ENCODE data around the gene TPRN. TPM values are rescaled to one million over a fixed set of nuclear protein-coding genes. Genes with fewer than 3 reads are reported as not detected.
A peak's percentile ranks its signal among the peaks of the same experiment; 100 is the strongest.

TPRN gene
- total RNA-seq, 1 donor from 2014 or later: 2.8 TPM

DNA sequence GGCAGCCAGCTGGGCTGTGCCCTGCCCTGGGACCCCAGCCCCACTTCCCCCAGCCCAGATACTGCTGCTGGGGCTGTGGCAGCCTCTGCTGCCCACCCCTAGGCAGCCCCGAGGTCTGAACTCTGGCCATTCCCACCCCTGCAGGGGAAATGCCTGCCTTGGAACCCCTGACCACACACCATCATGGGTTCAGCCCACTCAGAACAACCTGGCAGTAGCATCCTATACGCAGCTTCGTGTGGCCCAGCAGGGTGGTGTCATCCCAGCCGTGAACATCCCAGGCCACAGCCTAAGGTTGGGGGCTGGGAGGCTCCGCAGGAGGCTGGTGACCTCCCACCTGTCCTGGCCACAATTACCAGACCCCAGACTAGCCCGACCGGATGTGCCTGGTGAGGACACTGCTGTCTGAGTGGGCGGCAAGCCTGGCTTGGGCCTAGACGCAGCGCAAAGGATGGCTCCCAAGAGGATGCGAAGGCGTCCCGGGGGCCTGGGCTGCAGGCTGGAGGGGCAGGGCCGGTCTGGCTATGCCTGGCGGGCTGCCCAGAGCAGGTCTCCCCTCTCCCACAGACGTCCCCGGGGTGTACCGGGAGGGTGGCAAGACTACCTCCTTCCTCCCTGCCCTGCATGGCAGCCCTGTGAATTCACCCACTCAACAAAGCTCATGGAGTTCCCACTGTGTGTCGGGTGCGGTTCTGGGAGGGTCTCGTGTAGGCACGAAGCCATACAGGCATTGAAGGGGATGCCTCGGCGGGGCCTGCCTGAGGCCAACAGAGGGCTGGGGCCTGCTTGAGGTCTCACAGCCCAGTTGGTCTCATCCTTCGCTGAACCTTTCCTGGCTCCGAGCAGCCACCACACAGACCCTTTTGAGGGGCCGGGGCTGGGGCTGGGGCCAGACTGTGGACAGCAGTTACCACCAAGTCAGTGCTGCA, 28.7 kb upstream of the TPRN start:
- H3K4me1 ChIP-seq: peaks cover 0 to under 1% of the 10 kb centered on the region in 2 donors
- no peaks in the 10 kb centered on the region for H3K9me3 ChIP-seq
- intact Hi-C loops (cut with DNase I): loop anchor here (10.0 kb wide), 1 partner anchor 434 kb away; the partner anchor contains the start of genes CCDC183 and TMEM141
- no peak overlapping the region for H3K4me3 ChIP-seq
- H3K36me3 ChIP-seq: no peaks in the 10 kb centered on the region
- TF ChIP-seq, protein P1, sequence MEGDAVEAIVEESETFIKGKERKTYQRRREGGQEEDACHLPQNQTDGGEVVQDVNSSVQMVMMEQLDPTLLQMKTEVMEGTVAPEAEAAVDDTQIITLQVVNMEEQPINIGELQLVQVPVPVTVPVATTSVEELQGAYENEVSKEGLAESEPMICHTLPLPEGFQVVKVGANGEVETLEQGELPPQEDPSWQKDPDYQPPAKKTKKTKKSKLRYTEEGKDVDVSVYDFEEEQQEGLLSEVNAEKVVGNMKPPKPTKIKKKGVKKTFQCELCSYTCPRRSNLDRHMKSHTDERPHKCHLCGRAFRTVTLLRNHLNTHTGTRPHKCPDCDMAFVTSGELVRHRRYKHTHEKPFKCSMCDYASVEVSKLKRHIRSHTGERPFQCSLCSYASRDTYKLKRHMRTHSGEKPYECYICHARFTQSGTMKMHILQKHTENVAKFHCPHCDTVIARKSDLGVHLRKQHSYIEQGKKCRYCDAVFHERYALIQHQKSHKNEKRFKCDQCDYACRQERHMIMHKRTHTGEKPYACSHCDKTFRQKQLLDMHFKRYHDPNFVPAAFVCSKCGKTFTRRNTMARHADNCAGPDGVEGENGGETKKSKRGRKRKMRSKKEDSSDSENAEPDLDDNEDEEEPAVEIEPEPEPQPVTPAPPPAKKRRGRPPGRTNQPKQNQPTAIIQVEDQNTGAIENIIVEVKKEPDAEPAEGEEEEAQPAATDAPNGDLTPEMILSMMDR (IDR thresholded peaks at IDR 0.05): no peak
- no peak overlapping the region for H3K27ac ChIP-seq
- DNase-seq (ENCODE audit: low spot score in 2 of 2): no peak
- no peaks in the 10 kb centered on the region for H3K27me3 ChIP-seq

DNA sequence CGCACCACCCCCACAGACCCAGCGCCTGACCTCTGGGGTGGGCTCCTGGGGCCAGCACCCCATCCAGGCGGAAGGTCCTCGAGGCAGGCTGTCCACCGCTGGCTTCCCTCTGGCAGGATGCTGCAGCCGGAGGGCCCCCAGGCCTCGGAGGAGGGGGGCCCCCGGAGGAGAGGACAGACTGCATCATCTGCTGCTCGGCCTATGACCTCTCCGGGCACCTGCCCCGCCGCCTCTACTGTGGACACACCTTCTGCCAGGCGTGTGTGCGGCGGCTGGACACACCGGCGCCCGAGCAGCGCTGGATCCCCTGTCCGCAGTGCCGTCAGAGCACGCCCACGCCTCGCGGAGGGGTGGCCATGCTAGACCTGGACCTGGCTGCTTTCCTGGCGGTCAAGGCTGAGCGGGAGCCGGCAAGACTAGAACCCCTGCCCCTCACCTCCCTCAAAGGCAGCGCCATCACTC, 28.0 kb upstream of the TPRN start:
- TF ChIP-seq, protein P1 (IDR thresholded peaks at IDR 0.05): no peak
- Histone ChIP-seq H3K36me3 (no peaks in the 10 kb centered on the region), H3K27me3 (no peaks in the 10 kb centered on the region), H3K9me3 (no peaks in the 10 kb centered on the region), H3K4me1 (peaks cover 0 to 5% of the 10 kb centered on the region in 2 donors), H3K4me3 (no peak overlapping the region), H3K27ac (no peak overlapping the region)
- no peak for DNase-seq (ENCODE audit: low spot score in 2 of 2)
- intact Hi-C loops (cut with DNase I): loop anchor here (10.0 kb wide), 1 partner anchor 434 kb away; the partner anchor contains the start of genes CCDC183 and TMEM141

GRCh38 chr9:137227853-137228505, 27.4 kb upstream of the TPRN start:
- TF ChIP-seq, protein P1 (IDR thresholded peaks at IDR 0.05): no peak
- H3K27me3 ChIP-seq: no peaks in the 10 kb centered on the region
- intact Hi-C loops (cut with DNase I): loop anchor here (2.0 to 10.0 kb wide), 2 partner anchors 109 to 433 kb away; partner anchors contain the start of genes CCDC183 and TMEM141

DNA sequence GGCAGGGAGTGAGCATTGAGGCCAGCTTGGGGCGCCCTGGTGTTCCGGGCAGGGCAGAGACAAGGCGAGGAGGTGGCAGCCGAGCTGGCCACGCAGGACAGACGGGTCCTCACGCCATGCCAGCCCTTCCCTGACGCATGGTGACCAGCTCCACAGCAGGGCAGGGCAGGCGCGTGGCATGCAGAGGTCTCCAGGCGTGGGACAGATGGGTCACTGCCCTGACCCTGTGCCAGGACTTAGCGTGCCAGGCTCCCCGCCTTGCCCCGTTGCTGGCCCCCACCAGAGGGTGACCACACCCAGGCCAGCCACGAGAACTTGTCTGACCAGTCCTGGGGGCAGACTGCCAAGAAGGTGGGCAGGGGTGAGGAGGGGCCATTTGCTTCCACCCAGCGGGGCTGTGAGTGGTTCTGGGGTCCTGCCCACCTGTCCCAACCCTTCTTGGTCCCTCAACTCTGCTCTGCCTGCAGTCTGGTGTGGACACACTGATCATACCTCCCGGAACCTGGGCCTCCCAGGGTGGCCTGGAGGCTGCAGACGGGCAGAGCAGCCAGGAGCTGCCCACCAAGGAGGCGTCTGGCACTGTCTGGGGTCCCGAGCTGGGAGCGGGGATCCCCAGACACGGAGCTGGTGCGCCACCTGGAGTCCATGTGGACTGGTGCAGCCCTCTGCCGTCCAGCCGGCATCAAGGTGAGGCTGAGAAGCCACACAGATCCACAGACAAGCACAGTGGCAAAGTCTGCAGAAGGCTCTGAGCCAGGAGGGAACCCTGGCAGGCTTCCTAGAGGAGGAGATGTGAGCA, 26.7 kb upstream of the TPRN start, which contains the start of gene RNF224:
TSS of gene RNF224 (plus strand) at position 449 of the 799 bp plus-strand sequence. CDS start 834 bp downstream, outside the sequence.
- intact Hi-C loops (cut with DNase I): loop anchor here (2.0 to 10.0 kb wide), 2 partner anchors 108 to 432 kb away; partner anchors contain the start of genes CCDC183 and TMEM141
- no peak within 1 kb of the TSS for H3K27ac ChIP-seq
- H3K4me3 ChIP-seq: no peak within 1 kb of the TSS
- TF ChIP-seq, protein P1 (IDR thresholded peaks at IDR 0.05): peak; percentile 72 to 85 (median 84)
- peaks cover 0 to 12% of the 10 kb centered on the region in 2 donors for H3K4me1 ChIP-seq
- H3K9me3 ChIP-seq: no peaks in the 10 kb centered on the region
- H3K36me3 ChIP-seq: no peaks in the 10 kb centered on the region
- no peaks in the 10 kb centered on the region for H3K27me3 ChIP-seq
- no peak for DNase-seq (ENCODE audit: low spot score in 2 of 2)

More at GRCh38 chr9:137227853-137228505, 27.4 kb upstream of the TPRN start:
- Histone ChIP-seq H3K36me3 (no peaks in the 10 kb centered on the region), H3K27ac (no peak overlapping the region), H3K4me1 (peaks cover 0 to 5% of the 10 kb centered on the region in 2 donors), H3K9me3 (no peaks in the 10 kb centered on the region), H3K4me3 (no peak overlapping the region)
- no peak for DNase-seq (ENCODE audit: low spot score in 2 of 2)

All from ascending aorta (tissue), 2 donors.